Measurements from ENCODE around the gene PACS1.
"Not testable (repeated sequence)": the region's sequence is repeated elsewhere in the genome, so short reads cannot be mapped to it uniquely, and the experiment has no call there.

PACS1 gene

GRCh38 chr11:66268244-66268951 is 198.3 kb downstream of the PACS1 start, which contains the start of gene RAB1B:
TSS of gene RAB1B (plus strand) at chr11:66268639. CDS start at chr11:66268680, 41 bp downstream.
- DNase-seq = peak; percentile 93 to 100 (median 99)

DNA sequence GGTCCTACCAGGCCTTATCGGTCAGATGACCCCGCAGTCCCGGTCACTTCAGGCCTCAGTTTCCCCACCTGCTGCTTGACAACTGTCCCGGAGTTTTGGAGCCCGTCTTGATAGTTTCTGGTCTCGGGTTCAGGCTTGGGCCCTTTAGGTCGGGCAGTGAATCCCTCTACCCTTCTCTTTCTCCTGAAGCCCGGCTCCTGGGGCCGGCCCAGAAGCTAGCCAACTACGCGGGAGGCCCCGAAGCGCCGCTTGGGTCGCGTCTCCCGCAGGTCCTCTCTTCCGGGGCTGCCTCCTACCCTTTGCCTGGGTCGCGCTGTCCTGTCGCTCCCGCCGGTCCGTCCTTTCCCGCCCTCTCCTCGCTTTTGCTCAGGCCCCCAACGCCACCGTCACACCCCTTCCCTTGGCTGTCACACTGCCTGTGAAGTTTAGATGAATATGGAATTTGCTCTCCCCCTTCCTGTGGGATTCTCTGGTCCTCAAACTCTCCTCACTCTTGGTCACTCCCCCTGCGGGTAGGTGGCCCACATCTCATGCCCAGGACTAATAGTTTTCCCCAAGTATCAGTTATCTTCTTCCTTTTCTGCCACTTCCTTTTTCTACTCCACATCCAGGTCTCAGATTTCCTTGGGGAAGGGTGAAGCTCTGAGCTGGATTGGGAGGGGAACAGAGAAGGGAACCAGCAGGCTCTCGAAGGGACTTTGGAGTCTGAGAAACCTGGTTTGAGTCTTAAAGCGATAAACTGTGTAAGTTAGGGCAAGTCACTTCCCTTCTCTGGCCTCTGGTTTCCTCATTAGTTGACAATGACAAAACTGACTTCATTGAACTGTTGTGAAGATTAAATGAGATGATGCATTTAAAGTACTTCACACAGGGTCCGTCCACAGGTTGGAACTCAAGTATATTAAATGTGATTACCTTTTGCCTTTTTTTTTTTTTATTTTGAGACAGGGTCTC is 199.2 kb downstream of the PACS1 start:
- DNase-seq = peak in 3 of 58 donors; percentile 54 to 75 (median 54)

- DNase-seq = no peak
Measured at GRCh38 chr11:66271816-66272215, 201.7 kb downstream of the PACS1 start.

GRCh38 chr11:66272596-66272995 is 202.5 kb downstream of the PACS1 start:
- DNase-seq = no peak

- no peak for DNase-seq
Measured at GRCh38 chr11:66274219-66274618, 204.1 kb downstream of the PACS1 start.

DNA sequence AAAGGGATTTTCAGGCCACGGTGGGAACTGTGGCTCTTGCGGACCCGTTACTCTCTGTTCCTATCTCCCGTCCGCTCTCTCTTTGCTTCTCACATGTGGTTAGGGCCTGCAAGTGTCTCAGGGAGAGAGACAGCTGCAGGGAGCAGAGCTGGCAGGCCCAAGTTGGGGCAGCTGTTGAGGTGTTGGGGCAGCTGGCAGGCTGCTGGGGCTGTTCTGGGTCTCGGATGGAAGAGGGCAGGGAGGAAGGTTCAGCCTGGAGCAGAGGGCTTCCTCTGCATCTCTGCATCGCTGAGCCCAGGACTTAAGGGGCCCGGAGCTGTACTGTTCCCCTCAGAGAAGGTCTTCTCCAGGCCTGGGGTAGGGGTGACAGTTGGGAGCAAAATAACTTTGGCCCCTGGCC is 205.3 kb downstream of the PACS1 start:
- DNase-seq = no peak

GRCh38 chr11:66275984-66276612 is 206.0 kb downstream of the PACS1 start:
- no peak for DNase-seq

DNA sequence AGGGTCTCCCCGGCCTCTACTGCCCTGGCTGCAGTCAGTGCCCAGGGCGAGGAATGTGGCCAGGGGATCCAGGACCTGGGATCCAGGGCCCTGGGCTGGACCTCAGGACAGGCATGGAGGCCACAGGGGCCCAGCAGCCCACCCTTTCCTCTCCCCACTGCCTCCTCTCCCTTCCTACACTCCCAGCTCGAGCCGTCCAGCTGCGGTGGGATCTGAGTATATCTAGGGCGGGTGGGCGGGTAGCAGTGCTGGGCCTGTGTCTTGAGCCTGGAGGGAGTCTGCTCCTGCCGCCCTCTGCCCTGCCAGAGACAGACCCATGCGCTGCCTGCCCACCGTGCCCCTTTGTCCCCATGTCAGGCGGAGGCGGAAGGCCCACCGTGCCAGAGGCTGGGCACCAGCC is 206.5 kb downstream of the PACS1 start:
- DNase-seq = not testable (repeated sequence)

DNA sequence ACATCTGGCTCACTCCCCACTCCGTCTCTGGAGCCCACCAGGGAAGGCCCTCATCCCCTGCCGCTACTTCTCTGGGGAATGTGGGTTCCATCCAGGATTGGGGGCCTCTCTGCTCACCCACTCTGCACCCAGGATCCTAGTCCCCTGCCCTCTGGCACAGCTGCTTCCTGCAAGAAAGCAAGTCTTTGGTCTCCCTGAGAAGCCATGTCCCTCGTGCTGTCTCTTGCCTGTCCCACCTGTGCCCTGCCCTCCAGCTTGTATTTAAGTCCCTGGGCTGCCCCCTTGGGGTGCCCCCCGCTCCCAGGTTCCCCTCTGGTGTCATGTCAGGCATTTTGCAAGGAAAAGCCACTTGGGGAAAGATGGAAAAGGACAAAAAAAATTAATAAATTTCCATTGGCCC is 207.0 kb downstream of the PACS1 start:
- DNase-seq = not testable (repeated sequence)

DNA sequence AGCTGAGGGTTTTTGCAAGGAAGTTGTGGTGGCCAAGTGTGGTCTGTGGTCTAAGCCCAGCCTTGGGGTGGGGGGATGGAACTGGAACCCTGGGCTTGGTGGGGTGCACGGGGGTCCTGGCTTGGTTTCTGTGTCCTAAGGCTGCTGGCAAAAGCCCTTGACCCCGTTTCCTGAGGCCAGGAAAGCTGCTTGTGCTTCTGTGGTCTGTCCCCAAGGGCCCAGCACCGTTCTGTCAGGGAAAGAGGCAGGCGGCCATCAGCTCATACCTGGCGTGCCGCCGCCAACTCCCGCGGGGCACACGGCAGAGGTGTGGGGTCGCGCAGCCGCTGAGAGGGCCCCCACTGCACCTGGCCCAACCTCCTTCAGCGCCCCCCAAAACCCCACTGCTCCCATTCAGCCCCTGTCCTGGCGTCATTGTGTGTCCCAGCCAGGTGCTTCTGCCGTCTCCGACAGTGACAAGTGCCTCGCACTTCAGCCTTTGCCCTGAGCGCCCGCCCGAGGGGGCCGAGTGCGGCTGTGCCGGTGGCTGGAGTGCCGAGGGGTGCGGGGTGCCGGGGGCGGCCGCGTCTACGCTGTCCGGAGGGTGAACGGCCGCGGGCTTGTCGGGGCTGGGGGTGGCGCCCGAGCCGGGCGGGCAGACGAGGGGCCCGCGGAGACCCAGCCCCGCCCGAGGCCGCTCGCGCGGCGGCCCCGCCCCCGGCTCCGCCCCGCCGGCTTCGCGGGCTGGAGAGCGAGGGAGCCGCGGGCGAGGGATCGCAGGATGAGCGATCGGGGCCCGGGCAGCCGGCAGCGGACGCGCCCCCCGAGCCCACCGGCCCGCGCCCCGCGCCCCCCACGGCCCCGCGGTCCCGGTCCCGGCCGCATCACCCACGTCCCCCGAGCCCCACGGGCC is 207.6 kb downstream of the PACS1 start, which contains the start of gene CNIH2:
TSS of gene CNIH2 (plus strand) at position 705 of the 892 bp plus-strand sequence. CDS start 282 bp downstream, outside the sequence.
- DNase-seq = peak in 9 of 58 donors; percentile 21 to 46 (median 30)

- DNase-seq = peak in 1 of 58 donors; percentile 49
Measured at GRCh38 chr11:66278363-66279091, 208.5 kb downstream of the PACS1 start.

DNA sequence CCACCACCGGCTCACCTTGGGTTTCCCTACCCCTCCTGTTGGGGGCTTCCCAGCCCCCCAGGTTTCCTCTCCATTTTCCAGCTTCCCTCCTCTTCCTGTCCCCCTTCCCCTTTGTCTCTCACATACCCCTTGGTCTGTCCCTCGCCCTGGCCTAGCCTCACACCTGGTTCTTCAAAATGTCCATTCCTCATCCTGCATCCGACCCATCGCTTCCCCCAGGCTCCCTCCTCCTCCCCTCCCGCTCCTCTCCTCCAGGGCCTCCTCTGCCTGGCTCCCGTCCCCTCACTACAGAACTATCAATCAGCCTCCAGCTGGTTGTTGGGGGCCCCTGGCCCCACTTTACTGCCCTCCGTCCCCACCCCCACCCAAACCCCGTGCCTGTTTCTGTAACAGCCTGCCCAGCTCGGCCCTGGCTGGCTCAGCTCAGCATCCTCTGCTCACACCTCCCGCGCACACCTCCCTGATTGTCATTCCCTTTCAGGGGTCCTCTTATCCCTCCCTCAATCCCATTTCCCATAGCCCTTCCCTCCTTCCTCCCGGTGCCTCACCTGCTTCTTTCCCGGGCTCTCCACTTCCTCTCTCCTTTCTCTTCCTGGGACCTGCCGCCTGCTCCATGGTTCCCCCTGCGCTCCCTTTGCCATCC is 209.1 kb downstream of the PACS1 start:
- no peak for DNase-seq

- peak in 1 of 58 donors; percentile 38 for DNase-seq
Measured at GRCh38 chr11:66280428-66280827, 210.4 kb downstream of the PACS1 start.

DNA sequence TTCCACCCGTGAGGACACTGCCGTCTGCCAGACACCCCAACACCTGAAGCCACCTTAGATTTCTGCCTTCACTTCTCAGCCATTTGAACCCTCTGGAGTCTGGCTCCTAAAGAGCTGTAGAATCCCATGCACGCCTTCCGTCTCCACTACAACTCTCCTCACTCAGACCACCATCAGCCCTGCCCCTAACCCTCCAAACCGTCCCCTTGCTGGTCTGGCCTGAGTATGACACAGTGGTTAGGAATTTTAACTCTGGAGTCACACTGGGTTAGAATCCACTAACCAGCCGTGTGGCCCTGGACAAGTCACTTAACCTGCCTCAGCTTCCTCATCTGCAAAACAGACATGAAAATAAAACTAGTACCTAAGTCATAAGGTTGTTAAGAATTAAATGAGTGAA is 210.9 kb downstream of the PACS1 start:
- no peak for DNase-seq

- DNase-seq = no peak
Measured at GRCh38 chr11:66281776-66282467, 211.8 kb downstream of the PACS1 start.

- peak; percentile 73 to 100 (median 97) for DNase-seq
Measured at GRCh38 chr11:66282468-66283455, 212.7 kb downstream of the PACS1 start.

DNA sequence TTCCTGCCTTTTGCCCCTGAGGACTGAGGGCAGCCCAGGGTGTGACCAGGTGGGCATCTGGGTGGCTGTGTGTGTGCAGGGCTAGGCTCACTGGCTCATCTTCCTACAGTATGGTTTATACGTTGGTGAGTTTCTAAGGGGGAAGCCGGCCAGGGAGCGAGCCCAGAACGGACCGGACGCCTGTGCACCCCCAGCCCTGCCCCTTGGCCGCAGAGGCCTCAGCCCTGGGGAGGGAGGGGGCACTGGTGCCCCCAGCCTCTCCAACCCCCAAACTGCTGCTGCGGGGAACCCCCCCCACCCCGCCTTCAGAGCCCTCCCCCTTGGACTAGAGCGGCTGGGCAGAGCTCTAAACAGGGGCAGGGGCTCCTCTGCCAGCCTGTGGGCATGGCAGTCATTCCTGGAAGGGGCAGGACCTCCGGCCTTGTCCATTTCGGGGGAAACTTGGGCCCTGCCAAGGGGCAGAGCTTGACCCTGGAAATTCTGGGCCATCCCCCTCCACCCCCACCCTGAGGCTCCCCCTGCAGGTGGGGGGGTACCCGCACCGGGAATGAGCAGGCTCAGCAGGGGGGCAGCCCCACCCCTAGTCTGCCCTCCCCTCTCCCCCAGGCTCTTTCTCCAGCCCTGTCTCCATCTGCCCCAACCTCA is 213.5 kb downstream of the PACS1 start:
- DNase-seq = no peak

All from anterior cingulate cortex (tissue), 58 donors.